ENCODE measurements around the gene TP73.
A peak's percentile ranks its signal among the peaks of the same experiment; 100 is the strongest.

The TP73 gene

DNA sequence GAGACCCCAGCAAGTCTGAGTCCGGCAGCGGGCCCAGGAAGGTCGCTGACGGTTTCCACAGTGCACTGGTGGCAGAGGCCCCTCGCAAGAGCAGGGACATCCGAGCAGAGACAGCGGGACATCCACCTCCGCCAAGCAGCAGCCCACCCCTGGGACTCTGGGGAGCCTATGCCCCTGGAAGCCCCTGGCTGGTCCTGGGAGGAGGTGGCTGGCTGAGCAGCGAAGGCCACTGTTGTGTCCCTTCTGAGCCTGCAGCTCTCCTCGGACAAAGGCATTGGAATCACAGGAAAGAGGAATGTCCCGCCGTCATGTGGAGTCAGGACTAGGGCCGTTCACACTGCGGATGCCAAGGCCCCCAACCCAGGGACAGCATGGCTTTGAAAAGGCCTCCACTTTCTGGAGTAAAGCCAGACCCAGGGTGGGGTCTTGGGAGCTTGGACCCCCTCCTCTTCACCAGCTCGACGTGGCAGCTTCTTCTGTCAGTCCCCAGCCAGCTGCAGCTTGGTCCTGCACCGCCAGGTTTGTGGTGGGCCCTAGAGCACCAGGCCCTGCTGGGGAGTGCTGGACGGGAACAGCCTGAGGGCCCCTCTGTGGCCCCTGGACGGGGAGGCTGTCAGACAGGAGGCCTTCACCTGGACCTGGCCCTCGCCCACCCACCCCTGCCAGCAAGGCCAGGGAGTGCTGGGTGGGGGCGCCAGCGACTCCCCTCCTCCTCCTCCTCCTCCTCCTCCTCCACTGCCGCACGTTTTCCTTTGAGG is 42.4 kb upstream of the TP73 start:
- CTCF ChIA-PET: interaction anchor here (1.1 kb wide), 1 partner anchor 9 kb away, joined by 3 read pairs; no protein-coding TSS in a partner anchor

DNA sequence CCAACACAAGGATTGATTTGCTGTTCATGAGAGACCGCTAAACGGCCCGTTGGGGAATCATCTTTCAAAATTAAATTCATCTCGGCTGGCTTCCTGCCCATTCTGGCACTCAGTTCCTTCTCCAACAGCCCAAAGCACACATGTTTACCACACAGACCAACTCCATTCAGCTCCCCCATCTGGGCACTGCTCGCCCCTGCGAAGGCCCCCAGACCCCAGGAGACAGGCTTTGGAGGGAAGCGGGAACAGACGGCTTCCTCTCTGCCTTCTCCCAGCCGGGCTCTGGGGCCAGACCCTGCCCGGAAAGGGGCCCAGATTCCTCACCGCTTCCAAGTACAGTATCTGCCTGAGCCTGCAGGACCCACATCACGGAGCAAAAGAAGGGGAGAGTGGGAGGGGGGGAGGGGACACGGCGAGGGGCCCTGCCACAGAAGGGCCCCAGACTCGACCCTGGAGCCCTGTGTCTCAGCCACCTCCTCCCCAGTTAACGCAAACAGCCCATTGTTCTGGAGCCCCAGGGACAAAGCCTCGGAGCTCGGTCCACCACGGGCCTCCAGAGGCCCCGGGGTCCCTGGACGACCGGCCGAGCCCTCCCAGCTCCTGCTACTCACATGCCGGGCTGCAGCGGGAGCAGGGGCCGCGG is 41.7 kb upstream of the TP73 start:
- ChIA-PET POLR2A (no interaction called here), CTCF (interaction anchor here (1.1 kb wide), 1 partner anchor 8 kb away, joined by 3 read pairs; no protein-coding TSS in a partner anchor)
- no peak for DNase-seq (ENCODE audit: extremely low spot score)

More for the DNA sequence above, 42.4 kb upstream of the TP73 start:
- POLR2A ChIA-PET: no interaction called here
- no peak for DNase-seq (ENCODE audit: extremely low spot score)
- TF ChIP-seq L3MBTL2 (conservative IDR thresholded peaks at IDR 0.05): no peak
- TF ChIP-seq SP1 (IDR thresholded peaks at IDR 0.05): no peak
- TF ChIP-seq HDGF (IDR thresholded peaks at IDR 0.05; ENCODE audit: borderline replicate concordance): no peak
- TF ChIP-seq BHLHE40 (IDR thresholded peaks at IDR 0.05; ENCODE audit: borderline replicate concordance): no peak
- TF ChIP-seq, protein P1, sequence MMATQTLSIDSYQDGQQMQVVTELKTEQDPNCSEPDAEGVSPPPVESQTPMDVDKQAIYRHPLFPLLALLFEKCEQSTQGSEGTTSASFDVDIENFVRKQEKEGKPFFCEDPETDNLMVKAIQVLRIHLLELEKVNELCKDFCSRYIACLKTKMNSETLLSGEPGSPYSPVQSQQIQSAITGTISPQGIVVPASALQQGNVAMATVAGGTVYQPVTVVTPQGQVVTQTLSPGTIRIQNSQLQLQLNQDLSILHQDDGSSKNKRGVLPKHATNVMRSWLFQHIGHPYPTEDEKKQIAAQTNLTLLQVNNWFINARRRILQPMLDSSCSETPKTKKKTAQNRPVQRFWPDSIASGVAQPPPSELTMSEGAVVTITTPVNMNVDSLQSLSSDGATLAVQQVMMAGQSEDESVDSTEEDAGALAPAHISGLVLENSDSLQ (IDR thresholded peaks at IDR 0.05): no peak
- TF ChIP-seq ELF4 (IDR thresholded peaks at IDR 0.05): no peak
- TF ChIP-seq FOXA1 (IDR thresholded peaks at IDR 0.05): no peak
- TF ChIP-seq SUZ12 (IDR thresholded peaks at IDR 0.05): no peak
- no peak for TF ChIP-seq TARDBP (IDR thresholded peaks at IDR 0.05)
- no peak for TF ChIP-seq ARNT (IDR thresholded peaks at IDR 0.05)
- no peak for TF ChIP-seq NFRKB (IDR thresholded peaks at IDR 0.05)
- no peak for TF ChIP-seq CTBP1 (IDR thresholded peaks at IDR 0.05; ENCODE audit: borderline replicate concordance)
- no peak for TF ChIP-seq LEF1 (IDR thresholded peaks at IDR 0.05; ENCODE audit: borderline replicate concordance)
- no peak for TF ChIP-seq FOXK2 (IDR thresholded peaks at IDR 0.05)
- no peak for TF ChIP-seq ZNF384 (IDR thresholded peaks at IDR 0.05)
- no peak for TF ChIP-seq FOXM1 (IDR thresholded peaks at IDR 0.05; ENCODE audit: borderline replicate concordance)

DNA sequence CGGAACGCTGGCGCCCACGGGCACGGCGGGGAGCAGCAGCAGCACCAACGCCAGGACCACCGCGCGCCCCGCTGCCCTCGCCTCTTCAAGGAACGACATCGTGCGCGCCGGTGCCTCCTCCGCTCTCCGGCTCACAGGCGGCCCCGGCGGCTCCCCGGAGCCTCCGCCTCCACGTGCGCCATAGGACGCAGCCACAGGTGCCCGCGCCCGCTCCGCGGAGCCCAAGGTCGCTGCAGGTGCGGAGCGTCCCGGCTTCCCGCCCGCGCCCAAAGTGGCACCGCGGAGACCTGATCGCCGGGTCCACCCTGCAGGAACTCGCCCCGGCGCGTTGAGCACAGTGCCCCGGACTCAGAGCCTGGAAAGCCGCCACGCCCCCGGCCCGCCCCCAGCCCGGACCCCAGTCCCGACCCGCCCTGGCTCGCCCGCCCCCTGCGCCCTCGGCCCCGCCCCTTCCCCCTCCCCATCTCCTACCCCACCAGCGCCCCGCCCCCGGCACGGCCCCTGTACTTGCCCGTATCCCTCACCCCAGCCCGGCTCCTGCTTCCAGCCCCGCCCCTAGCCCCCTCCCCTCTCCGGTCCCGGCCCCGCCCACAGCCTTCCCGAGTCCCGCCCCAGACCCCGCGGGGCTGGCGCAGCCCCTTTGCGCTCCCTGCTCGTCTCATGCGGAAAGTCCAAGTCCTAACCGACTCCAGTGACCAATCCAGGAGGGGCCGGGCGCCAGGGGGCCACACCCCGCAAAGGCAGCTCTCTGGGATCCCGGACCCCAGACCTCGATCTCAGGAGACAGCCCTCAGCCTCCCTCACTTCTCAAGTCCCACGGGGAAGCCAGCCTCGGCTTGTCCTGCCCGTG is 40.9 kb upstream of the TP73 start, which contains the start of gene MEGF6:
Gene MEGF6 (minus strand): TSS at position 339 of the 850 bp plus-strand sequence. CDS start 240 bp downstream, at position 99.
- TF ChIP-seq SP1 (IDR thresholded peaks at IDR 0.05) (no peak), TARDBP (IDR thresholded peaks at IDR 0.05) (no peak), ZNF384 (IDR thresholded peaks at IDR 0.05) (no peak), L3MBTL2 (conservative IDR thresholded peaks at IDR 0.05) (no peak), SUZ12 (IDR thresholded peaks at IDR 0.05) (no peak), ARNT (IDR thresholded peaks at IDR 0.05) (no peak), BHLHE40 (IDR thresholded peaks at IDR 0.05; ENCODE audit: borderline replicate concordance) (no peak), FOXK2 (IDR thresholded peaks at IDR 0.05) (no peak), LEF1 (IDR thresholded peaks at IDR 0.05; ENCODE audit: borderline replicate concordance) (no peak), FOXA1 (IDR thresholded peaks at IDR 0.05) (no peak), HDGF (IDR thresholded peaks at IDR 0.05; ENCODE audit: borderline replicate concordance) (no peak), FOXM1 (IDR thresholded peaks at IDR 0.05; ENCODE audit: borderline replicate concordance) (no peak)
- ChIA-PET POLR2A (no interaction called here), CTCF (interaction anchor here (1.1 kb wide), 1 partner anchor 7 kb away, joined by 3 read pairs; no protein-coding TSS in a partner anchor)
- DNase-seq (ENCODE audit: extremely low spot score): peak; percentile 95

More for the DNA sequence above, 41.7 kb upstream of the TP73 start:
- no peak for TF ChIP-seq L3MBTL2 (conservative IDR thresholded peaks at IDR 0.05)
- TF ChIP-seq SUZ12 (IDR thresholded peaks at IDR 0.05): no peak
- no peak for TF ChIP-seq ELF4 (IDR thresholded peaks at IDR 0.05)
- TF ChIP-seq SP1 (IDR thresholded peaks at IDR 0.05): no peak
- no peak for TF ChIP-seq ARNT (IDR thresholded peaks at IDR 0.05)
- TF ChIP-seq HDGF (IDR thresholded peaks at IDR 0.05; ENCODE audit: borderline replicate concordance): no peak
- TF ChIP-seq ZNF384 (IDR thresholded peaks at IDR 0.05): no peak
- no peak for TF ChIP-seq NFRKB (IDR thresholded peaks at IDR 0.05)
- no peak for TF ChIP-seq FOXK2 (IDR thresholded peaks at IDR 0.05)
- TF ChIP-seq, protein P1 (IDR thresholded peaks at IDR 0.05): no peak

DNA sequence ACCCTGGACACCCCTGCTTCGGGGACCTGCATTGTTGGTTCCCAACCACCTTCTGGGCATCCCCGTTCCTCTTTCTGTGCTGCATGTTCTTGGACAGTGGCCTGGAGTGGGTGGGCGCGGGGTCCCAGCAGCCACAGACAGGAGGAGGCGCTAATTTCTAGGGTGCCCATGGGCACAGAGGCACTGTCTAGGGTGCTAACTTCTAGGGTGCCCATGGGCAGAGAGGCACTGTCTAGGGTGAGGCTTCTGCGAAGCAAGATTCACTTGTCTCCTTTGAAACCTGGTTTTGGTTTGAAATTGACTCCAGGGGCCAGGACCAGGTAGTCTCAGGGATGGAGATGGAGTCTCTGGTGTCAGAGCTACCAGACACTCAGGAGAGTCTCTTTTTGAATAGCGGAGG is 40.2 kb upstream of the TP73 start:
- ChIA-PET CTCF (interaction anchor here (0.5 kb wide), 1 partner anchor 53 kb away, joined by 5 read pairs; no protein-coding TSS in a partner anchor), POLR2A (no interaction called here)
- TF ChIP-seq SUZ12 (IDR thresholded peaks at IDR 0.05) (no peak), ZNF384 (IDR thresholded peaks at IDR 0.05) (no peak), NFRKB (IDR thresholded peaks at IDR 0.05) (no peak), CTBP1 (IDR thresholded peaks at IDR 0.05; ENCODE audit: borderline replicate concordance) (no peak), FOXK2 (IDR thresholded peaks at IDR 0.05) (no peak), LEF1 (IDR thresholded peaks at IDR 0.05; ENCODE audit: borderline replicate concordance) (no peak), L3MBTL2 (conservative IDR thresholded peaks at IDR 0.05) (no peak), BHLHE40 (IDR thresholded peaks at IDR 0.05; ENCODE audit: borderline replicate concordance) (no peak), FOXA1 (IDR thresholded peaks at IDR 0.05) (no peak), FOXM1 (IDR thresholded peaks at IDR 0.05; ENCODE audit: borderline replicate concordance) (no peak), TARDBP (IDR thresholded peaks at IDR 0.05) (no peak), ARNT (IDR thresholded peaks at IDR 0.05) (no peak), HDGF (IDR thresholded peaks at IDR 0.05; ENCODE audit: borderline replicate concordance) (no peak), SP1 (IDR thresholded peaks at IDR 0.05) (no peak)
- TF ChIP-seq, protein P1 (IDR thresholded peaks at IDR 0.05): no peak
- no peak for DNase-seq (ENCODE audit: extremely low spot score)

Data from HEK293T (cell line).